Suprapubic skin (tissue), 4 donors: ENCODE results near the gene SAMD13.

ENCODE experiments used
- CTCF ChIP-seq, 2 donors: fragments of 200-600 bp in 1 of 2; fragments of 450-650 bp in 1 of 2; sonication (generic) in 1 of 2; IDR thresholded peaks; one replicate each; pipeline ENCODE4 v1.5.1; 2016 to 2019; ENCODE audit warnings: antibody characterized with exemption in 2 of 2, mild to moderate bottlenecking in 1 of 2, moderate library complexity in 1 of 2
- EP300 ChIP-seq: sonication (generic); formaldehyde crosslinking; IDR thresholded peaks from one replicate; pipeline ENCODE4 v1.6.1; 2017; ENCODE audit warnings: antibody characterized with exemption
- POLR2A ChIP-seq, 2 donors: fragments of 450-650 bp; IDR thresholded peaks; one replicate each; pipeline ENCODE4 v1.6.1; 2017; ENCODE audit warnings: antibody characterized with exemption in 2 of 2, mild to moderate bottlenecking in 2 of 2, moderate library complexity in 2 of 2
- POLR2AphosphoS5 ChIP-seq, 3 donors: sonication (generic); formaldehyde crosslinking; IDR thresholded peaks; one replicate each; pipeline ENCODE4 v1.6.1; 2017; ENCODE audit warnings: antibody characterized with exemption in 3 of 3

GRCh38 chr1:84355556-84355955 lies 54.0 kb downstream of the SAMD13 start:
- no peak for TF ChIP-seq POLR2AphosphoS5 (IDR thresholded peaks at IDR 0.05)
- TF ChIP-seq EP300: no peak
- TF ChIP-seq CTCF (IDR thresholded peaks at IDR 0.05): no peak
- no peak for TF ChIP-seq POLR2A (IDR thresholded peaks at IDR 0.05)
